Adipose tissue (tissue), 3 donors: Measurements from ENCODE around the gene BZW2. TPM values are rescaled to one million over a fixed set of nuclear protein-coding genes. Genes with fewer than 3 reads are reported as not detected.
"Not testable (repeated sequence)": the region's sequence is repeated elsewhere in the genome, so short reads cannot be mapped to it uniquely, and the experiment has no call there.

Experiments
- H3K27ac ChIP-seq: one replicate; pipeline ENCODE4 v1.5.1; 2013; ENCODE audit warnings: low read depth, low read length
- WGBS, 3 donors: extraction: QIAGEN DNeasy Blood & Tissue Kit; methylation state at CpG; one replicate each; pipeline ENCODE4 v1.1.7; 2013; 5-methylcytosine and 5-hydroxymethylcytosine counted together
- polyA plus RNA-seq, 3 donors: library from polyadenylated mRNA; stranded (reverse); fragments of 200-250 nt; gene quantifications; one replicate each; pipeline ENCODE4 v1.2.3, GENCODE V29; 2013
- donor health status: healthy with polysubstance abuse.
- donor health status: Bipolar disorder and iron deficiency.
- donor health status: healthy.

Gene BZW2
- polyA plus RNA-seq, 3 donors: 25.5 to 42.8 (median 30.4) TPM

GRCh38 chr7:16638282-16639280 lies 7.4 kb upstream of the BZW2 start:
- WGBS, 3 donors: 71 to 85% (median 83%) methylated on average over 7 of the region's 7 CpGs
- no peak overlapping the region for H3K27ac ChIP-seq

- 29 to 75% (median 72%) methylated on average over 4 of the region's 4 CpGs for WGBS, 3 donors
- no peak overlapping the region for H3K27ac ChIP-seq
Measured at GRCh38 chr7:16644157-16644556, 1.8 kb upstream of the BZW2 start.

GRCh38 chr7:16644636-16645592 lies 1.1 kb upstream of the BZW2 start:
- 1% methylated on average over 56 to 57 of the region's 57 CpGs for WGBS, 3 donors
- H3K27ac ChIP-seq: peak overlapping the region; percentile 7

GRCh38 chr7:16646472-16647072 lies 591 bp downstream of the BZW2 start:
- H3K27ac ChIP-seq: no peak overlapping the region
- WGBS, 3 donors: 0 to 1% (median 0%) methylated on average over 29 of the region's 29 CpGs

- no peak overlapping the region for H3K27ac ChIP-seq
- 32 to 59% (median 55%) methylated on average over 2 of the region's 2 CpGs for WGBS, 3 donors
Measured at GRCh38 chr7:16647435-16647960, 1.5 kb downstream of the BZW2 start.

GRCh38 chr7:16648551-16648950 lies 2.6 kb downstream of the BZW2 start:
- no peak overlapping the region for H3K27ac ChIP-seq
- WGBS, 3 donors: 29 to 78% (median 36%) methylated on average over 1 of the region's 1 CpG

GRCh38 chr7:16649196-16649595 lies 3.2 kb downstream of the BZW2 start:
- no peak overlapping the region for H3K27ac ChIP-seq
- WGBS, 3 donors: 79 to 91% (median 83%) methylated on average over 1 of the region's 1 CpG

GRCh38 chr7:16650266-16650665 lies 4.3 kb downstream of the BZW2 start:
- WGBS, 3 donors: 85 to 97% (median 95%) methylated on average over 2 of the region's 2 CpGs
- H3K27ac ChIP-seq: no peak overlapping the region

GRCh38 chr7:16651396-16652239 lies 5.6 kb downstream of the BZW2 start:
- no peak overlapping the region for H3K27ac ChIP-seq
- WGBS, 3 donors: 60 to 68% (median 61%) methylated on average over 9 of the region's 9 CpGs

- WGBS, 3 donors: 81 to 89% (median 83%) methylated on average over 7 of the region's 7 CpGs
- H3K27ac ChIP-seq: no peak overlapping the region
Measured at GRCh38 chr7:16652240-16652583, 6.2 kb downstream of the BZW2 start.

- H3K27ac ChIP-seq: no peak overlapping the region
- WGBS, 3 donors: 66 to 69% (median 69%) methylated on average over 2 of the region's 2 CpGs
Measured at GRCh38 chr7:16652888-16653287, 6.9 kb downstream of the BZW2 start.

- H3K27ac ChIP-seq: no peak overlapping the region
Measured at GRCh38 chr7:16655394-16655793, 9.4 kb downstream of the BZW2 start.

- H3K27ac ChIP-seq: no peak overlapping the region
- 64 to 77% (median 68%) methylated on average over 1 of the region's 1 CpG for WGBS, 3 donors
Measured at GRCh38 chr7:16656141-16656540, 10.2 kb downstream of the BZW2 start.

GRCh38 chr7:16657656-16658279 lies 11.8 kb downstream of the BZW2 start:
- 75 to 84% (median 80%) methylated on average over 4 of the region's 4 CpGs for WGBS, 3 donors
- no peak overlapping the region for H3K27ac ChIP-seq

- 85 to 90% (median 90%) methylated on average over 8 of the region's 8 CpGs for WGBS, 3 donors
- not testable (repeated sequence) for H3K27ac ChIP-seq
Measured at GRCh38 chr7:16659854-16660497, 14.0 kb downstream of the BZW2 start.

- no peak overlapping the region for H3K27ac ChIP-seq
- 77 to 85% (median 83%) methylated on average over 5 of the region's 5 CpGs for WGBS, 3 donors
Measured at GRCh38 chr7:16660702-16661464, 14.9 kb downstream of the BZW2 start.
